NCI-H2171 treated with DMSO at 0.1 percent for 48 hours (cell line): ENCODE results near the gene SLC24A1.

ENCODE experiments used
- DNase-seq: peaks from one replicate; lab custom pipeline; 2025; lab: John Stamatoyannopoulos, UW

SLC24A1 gene

DNA sequence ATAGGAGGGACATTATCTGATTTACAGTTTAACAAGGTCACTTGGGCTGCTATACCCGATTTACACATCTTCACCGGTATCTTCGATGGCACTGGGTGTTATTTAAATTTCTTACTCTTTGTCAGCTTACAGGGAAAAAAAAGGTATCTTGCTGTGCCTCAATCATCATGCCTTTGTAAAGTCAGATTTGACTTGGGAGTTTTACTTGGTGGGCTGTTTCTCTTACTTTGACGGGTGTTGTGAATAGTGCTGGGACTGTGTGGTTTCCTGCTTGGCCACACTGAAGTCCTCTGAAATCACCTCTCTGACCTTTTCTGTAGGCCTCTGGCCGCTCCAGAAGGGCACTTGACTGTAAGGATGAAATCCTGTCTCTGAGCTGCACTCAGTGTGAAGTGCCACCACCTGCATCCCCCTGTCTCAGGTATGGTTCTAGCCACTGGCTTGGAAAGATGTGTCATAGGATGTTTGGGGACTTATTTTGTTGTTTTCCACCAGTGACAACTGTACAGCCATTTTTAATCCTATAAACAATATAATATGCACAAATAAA, 3.1 kb upstream of the SLC24A1 start:
- DNase-seq, result no peak

DNA sequence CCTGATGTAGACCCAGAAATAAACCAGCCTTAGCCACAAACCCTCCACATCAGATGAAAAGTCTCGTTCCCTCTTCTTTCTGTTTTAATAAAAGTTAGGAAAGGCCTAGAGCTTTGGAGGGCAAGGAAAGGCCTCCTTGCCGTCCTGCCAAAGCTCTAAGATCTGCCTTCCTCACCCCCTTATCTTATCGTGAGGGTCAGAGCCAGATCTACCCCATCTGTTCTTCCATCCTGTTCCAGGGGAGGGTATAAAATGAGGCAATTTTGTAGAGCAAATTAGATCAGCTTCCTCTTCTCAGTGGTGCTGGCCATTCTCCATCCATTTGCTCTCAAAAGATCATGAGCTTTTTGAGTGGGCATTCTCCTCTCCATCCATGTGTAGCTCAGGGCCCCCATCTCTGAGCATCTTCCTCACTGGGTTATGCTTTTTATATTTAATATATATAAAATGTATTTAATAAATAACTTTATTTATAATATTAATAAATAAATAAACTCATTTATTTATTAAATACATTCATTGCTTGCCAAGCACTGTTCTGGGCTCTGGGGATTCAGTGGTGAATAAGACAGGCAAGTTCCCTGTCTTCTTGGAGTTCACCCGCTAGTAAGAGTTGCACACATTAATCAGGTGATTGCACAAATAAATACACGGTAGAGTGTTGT, 2.0 kb upstream of the SLC24A1 start:
- no peak for DNase-seq

- DNase-seq, result no peak
Observed at GRCh38 chr15:65620833-65621232, 905 bp upstream of the SLC24A1 start.

DNA sequence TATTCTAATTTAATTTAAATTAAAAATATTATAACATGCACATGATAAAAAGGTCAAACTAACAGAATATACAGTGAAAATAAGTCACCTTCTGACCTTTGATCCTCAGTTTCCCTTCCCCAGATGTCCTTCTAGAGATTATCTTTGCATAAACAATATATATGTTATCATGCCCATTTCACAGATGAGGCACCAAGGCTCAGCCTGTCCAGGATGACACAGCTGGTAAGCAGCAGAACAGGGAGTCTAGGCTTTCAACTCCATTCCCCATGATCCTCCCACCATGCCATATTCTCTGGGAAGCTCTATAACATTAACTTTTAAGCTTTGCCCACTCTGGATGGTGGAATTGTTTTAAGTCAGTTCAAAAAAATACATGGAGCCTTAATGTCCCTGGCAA, 1.4 kb downstream of the SLC24A1 start:
- DNase-seq, result no peak

GRCh38 chr15:65626856-65627255, 5.1 kb downstream of the SLC24A1 start:
- no peak for DNase-seq

DNA sequence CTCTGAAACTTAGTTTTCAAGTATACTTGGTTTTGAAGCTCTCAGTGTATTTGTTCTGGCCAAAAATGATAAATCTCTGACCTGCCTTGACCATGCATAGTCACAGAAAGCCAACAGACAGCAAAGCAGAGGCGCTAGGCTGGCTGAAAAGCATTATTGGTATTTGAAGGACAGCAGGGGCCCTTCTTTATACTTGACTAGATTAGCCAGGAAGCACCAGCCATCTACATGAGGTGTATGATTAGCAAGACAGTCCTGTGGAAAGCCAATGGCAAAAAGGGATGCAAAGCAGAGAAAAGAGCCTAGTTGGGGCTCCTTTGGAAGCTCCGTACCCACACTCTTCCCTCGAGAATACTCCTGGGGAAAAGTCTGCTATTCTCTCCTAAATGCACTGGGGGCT, 7.8 kb downstream of the SLC24A1 start:
- DNase-seq, result no peak

GRCh38 chr15:65630760-65631159, 9.0 kb downstream of the SLC24A1 start:
- no peak for DNase-seq

GRCh38 chr15:65631503-65631902, 9.8 kb downstream of the SLC24A1 start:
- DNase-seq, result no peak

DNA sequence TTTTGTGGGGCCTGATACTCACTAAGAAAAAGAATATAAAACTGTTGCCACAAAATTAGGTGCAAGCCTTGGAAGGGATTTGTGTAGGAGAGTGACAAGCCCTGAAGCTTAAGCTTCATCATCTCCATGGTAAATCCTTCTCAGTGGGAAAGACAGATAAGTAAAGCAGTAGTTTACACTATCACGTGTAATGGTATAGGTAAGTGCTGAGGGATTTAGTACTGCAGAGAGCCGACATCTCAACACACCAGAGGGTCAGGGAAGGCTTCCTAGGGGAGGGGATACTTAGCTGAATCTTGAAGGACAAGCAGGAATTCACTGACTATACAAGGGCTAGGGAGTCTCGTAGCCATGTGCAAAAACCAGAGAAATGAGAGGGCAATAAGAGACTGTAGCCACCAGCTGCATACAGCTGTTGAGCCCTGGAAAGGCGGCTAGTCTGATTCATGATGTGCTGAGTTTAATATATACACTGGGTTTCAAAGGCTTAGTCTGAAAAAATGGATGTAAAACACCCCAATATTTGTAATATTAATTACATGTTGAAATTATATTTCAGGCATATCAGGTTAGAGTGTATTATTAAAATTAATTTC, 11.1 kb downstream of the SLC24A1 start:
- DNase-seq, result no peak

DNA sequence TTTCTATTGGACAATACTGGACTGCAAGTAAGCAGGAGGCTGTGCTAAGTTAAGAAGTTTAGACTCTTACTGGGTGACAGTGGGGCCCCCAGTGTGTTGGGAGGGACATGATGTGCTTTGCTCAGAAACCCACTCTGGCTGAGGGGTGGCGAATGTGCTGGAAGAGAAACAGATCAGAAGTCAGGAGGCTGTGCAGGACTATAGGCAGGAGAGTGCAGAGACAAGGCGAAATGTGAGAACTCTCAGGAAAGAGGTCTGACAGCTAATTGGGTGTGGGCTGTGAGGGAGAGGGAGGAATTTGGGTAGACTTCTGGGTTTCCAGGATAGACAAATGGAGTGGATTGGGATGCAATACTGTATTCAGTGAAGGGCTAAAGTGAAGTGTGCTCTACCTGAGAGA, 12.0 kb downstream of the SLC24A1 start:
- peak; percentile 28 for DNase-seq

DNA sequence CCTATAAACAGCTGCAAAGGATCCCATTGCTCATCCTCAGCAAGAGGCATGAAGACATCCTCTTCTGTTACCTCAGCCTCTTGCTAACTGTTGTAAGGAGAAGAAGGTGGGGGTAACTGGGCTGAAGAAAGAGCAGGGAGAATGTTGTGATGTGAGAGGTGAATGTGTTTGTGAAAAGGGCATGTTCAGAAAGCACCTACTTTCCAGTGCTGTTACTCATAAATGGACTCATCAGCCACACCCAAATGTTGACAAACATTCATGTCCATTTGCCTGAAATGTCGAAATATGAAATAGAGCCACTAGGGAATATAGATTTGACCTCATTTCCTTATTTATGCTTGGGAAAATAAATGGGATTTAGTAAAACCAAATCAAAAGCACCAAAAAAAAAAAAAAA, 12.6 kb downstream of the SLC24A1 start:
- no peak for DNase-seq

DNA sequence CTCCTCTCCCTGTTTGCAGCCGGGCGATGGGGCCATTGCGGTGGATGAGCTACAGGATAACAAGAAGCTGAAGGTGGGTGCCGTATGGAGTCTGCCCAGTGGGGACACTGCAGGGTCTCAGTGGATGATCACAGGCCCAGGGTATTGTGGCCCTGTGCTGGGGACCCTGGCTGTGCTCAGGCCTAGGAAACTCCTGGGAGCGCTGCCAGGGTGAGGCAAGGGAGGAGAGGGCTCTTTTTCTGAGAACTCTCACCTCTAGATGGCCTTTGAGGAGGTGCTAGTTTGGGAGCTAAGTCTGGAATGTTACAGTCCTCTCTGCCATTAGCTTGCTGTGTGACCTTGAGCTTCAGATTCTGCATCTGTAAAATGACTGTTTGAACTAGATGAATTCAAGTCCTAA, 16.4 kb downstream of the SLC24A1 start:
- DNase-seq, result no peak

- DNase-seq, result peak; percentile 92
Observed at GRCh38 chr15:65638681-65639089, 16.9 kb downstream of the SLC24A1 start.

DNA sequence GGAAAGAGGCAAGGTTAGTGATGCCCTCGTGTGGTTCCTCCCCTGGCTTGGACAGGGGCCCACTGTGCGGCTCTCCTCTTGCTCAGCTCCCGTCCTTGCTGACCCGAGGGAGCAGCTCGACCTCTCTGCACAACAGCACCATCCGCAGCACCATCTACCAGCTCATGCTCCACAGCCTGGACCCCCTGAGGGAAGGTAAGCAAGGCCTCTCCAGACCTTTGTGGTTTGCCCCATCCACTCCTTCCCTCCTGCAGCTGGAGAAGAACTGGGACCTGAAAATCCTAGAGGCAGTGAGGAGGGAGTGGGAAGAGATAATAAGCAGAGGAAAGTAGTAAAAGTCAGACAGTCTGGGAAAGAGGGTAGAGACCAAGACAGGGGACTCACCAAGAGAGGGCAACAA, 17.8 kb downstream of the SLC24A1 start:
- no peak for DNase-seq

DNA sequence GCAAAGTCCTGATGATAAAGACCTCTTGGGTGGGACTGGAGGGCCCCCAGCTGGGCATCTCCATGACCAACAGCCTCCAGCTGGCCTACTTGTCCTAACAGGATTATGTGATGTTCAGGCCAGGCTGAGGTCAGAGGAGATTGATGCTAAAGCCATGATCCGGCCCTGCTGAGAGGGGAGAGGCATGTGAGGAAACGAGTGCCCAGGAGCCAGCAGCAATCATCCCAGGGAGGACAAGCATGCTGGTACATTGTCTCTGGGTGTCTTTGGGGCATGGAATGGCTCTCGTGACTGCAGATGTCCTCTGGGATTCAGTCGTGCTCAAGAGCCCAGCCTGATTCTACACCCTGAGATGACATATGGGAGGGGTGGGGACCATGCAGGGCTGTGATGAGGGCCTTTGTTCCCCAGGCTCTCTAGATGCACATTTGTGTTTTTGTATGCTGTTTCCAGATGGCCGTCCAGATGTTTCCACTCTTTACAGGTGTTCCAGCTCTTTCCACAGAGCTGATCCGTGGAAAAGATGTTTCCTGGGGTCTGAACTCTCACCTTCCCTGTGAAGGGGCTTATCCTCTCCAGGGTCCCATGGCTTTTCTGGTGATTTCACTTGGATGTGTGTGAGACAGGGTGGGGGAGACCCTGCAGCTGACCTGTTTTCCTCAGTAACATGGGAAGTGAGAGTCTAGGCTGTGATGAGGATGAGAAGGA, 20.2 kb downstream of the SLC24A1 start:
- DNase-seq, result peak; percentile 94

DNA sequence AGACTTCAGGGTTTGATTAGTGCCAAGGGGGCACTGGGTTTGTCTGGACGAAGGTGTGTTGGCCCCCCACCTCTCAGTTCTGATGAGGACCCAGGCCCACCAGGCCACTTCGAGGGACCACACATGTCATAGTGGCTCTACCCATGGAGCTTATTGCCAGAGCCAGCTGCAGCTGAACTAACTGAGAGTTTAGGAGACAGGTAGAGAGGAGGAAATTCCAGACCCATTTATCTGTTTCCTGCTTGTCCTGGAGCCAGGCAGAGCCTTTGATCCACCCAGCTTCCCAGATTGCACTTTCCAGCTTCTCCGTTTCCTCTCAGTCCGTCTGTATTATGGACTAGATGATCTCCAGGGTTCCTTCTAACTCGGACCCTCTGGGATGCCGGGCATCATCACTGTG, 20.9 kb downstream of the SLC24A1 start:
- no peak for DNase-seq

GRCh38 chr15:65644282-65644681, 22.5 kb downstream of the SLC24A1 start:
- DNase-seq, result no peak

DNA sequence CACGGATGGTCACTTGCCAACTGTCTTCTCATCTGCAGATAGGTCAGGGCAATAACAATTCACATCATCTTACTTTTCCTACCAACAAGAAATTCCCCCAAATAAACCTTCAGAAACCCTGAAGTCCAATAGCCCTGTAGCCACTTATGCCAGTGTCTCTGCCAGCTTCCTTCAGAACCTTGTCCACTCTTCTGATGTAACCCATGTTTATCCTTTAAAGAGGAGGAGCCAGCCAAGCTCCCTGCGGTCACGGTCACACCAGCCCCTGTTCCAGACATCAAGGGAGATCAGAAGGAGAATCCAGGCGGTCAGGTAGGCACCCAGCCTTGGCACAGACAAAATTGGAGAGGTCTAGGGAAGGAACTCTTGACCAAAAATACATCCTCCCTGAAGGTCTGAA, 23.7 kb downstream of the SLC24A1 start:
- no peak for DNase-seq

GRCh38 chr15:65646486-65646885, 24.7 kb downstream of the SLC24A1 start:
- DNase-seq, result no peak

- no peak for DNase-seq
Observed at GRCh38 chr15:65650312-65651041, 28.7 kb downstream of the SLC24A1 start.

- DNase-seq, result no peak
Observed at GRCh38 chr15:65651042-65651322, 29.2 kb downstream of the SLC24A1 start.

DNA sequence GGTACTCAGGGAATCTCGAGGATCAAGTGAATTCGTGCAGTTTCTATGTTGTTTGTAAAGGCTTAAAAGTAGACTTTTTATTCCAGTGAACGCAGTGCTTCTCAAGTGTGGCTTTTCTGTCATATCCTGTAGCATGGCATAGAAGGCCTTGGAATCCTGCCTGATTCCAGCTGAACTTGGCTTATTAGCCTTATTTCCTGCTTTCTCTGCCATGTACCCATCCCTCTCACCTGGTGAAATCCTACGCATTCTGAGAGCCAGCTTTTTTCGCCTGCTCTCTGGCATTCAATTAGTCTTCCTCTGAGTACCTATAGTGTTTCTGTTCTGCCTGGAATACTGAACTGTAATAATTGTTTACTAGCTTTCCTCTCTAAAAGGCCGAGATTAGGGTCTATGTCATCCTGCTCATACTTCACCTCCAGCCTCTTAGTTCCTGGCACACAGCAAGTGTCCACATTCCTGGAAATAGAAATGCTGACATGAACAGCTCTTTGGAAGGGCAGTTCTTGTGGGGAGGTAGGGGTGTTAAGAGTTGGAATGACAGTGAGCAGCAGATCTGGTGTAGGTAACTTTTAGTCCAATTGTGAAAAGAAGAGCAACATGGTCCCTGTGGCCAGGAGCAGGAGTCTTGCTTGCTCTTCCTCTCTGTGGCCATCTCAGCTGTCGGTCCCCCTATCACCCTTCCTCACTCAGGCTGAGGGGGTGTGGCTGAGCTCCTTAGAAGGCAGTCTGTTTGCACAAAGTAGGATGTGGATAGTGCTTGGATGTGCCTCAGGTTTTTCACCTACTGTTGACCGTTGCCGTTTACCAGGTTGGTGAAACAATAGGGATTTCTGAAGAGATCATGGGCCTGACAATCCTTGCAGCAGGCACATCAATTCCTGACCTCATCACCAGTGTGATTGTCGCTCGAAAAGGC, 30.4 kb downstream of the SLC24A1 start:
- DNase-seq, result no peak
